Amygdala (tissue), 56 donors: ENCODE results near the gene POLE2.
"Not testable (repeated sequence)": the region's sequence is repeated elsewhere in the genome, so short reads cannot be mapped to it uniquely, and the experiment has no call there.

Source experiments
- DNase-seq, 56 donors: peaks; one replicate each; lab custom pipeline; 2025; lab: John Stamatoyannopoulos, UW

Gene POLE2

GRCh38 chr14:49620182-49621113 is 67.6 kb downstream of the POLE2 start, which contains the start of the genes MGAT2 and RPL36AL:
Gene MGAT2, plus strand, starts transcription at chr14:49620799. Its CDS starts 470 bp downstream, at chr14:49621269.
Gene RPL36AL, minus strand, starts transcription at chr14:49620626. Its CDS starts 1,522 bp downstream, at chr14:49619104.
- DNase-seq = peak; percentile 53 to 98 (median 96)

GRCh38 chr14:49619730-49620129 is 68.3 kb downstream of the POLE2 start:
- DNase-seq = no peak

GRCh38 chr14:49619273-49619672 is 68.7 kb downstream of the POLE2 start:
- not testable (repeated sequence) for DNase-seq

GRCh38 chr14:49617852-49618519 is 70.0 kb downstream of the POLE2 start:
- no peak for DNase-seq

GRCh38 chr14:49615776-49616175 is 72.2 kb downstream of the POLE2 start:
- DNase-seq = no peak

GRCh38 chr14:49614196-49614595 is 73.8 kb downstream of the POLE2 start:
- DNase-seq = no peak

- DNase-seq = no peak
These were observed 75.3 kb downstream of the POLE2 start for GRCh38 chr14:49612671-49613070.

- DNase-seq = no peak
These were observed 75.8 kb downstream of the POLE2 start for GRCh38 chr14:49612251-49612650.

GRCh38 chr14:49607583-49607982 is 80.4 kb downstream of the POLE2 start:
- DNase-seq = no peak

- peak; percentile 3 to 90 (median 62) for DNase-seq
These were observed 89.3 kb downstream of the POLE2 start, which contains the start of gene LRR1 for GRCh38 chr14:49598485-49599300. Gene LRR1, plus strand, starts transcription at chr14:49598940. Its CDS starts 81 bp downstream, at chr14:49599021.

- DNase-seq = peak in 3 of 56 donors; percentile 15 to 31 (median 21)
These were observed 89.9 kb downstream of the POLE2 start for GRCh38 chr14:49598189-49598484.

- DNase-seq = peak in 5 of 56 donors; percentile 1 to 24 (median 10)
These were observed 93.5 kb downstream of the POLE2 start for GRCh38 chr14:49594347-49595091.
